Activated T-cell treated with anti-CD3 and anti-CD28 coated beads for 48 hours (primary cell): ENCODE data around the gene DESI2.

Experiments
- DNase-seq: peaks from one replicate; pipeline ENCODE4 v3.0.0-alpha.2; 2020; ENCODE audit warnings: low read depth

Gene DESI2

GRCh38 chr1:244755673-244756072 lies 102.7 kb downstream of the DESI2 start:
- DNase-seq, result no peak

DNA sequence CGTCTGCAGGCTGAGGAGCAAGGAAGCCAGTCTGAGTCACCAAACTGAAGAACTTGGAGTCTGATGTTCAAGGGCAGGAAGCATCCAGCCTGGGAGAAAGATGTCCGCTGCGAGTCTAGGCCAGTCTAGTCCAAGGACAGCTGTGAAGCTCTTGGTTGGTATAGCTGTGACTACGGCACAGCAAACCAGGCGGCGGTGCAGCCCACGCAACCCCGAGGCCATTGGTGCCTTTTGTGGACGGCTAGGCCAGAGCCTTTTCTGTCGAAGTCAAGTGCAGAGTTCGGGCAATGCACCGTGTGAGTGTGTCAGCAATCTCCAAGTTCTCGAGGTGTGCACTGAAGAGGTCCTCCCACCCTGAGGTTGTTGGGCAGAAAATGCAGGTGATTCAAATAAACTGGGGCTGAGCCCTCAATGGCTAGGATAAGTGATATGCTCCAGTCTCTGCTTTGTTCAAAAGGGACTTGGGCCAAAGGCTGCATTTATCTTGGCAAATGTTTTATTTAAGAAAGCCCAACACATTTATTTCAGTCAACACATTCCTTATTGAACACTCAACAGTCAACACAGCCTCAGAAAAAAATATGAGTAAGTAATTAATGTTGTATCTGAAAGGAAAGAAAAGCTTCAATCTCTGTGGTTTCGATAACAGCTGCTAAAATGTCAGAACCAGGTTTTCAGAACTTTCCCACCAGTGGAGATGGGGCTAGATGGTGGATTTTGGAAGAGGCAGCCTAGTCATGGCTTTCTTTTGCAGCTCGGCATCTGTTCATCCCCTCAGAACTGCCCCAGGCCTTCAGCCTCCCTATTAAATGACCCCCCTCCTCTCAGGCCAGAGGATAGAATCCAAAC lies 104.4 kb downstream of the DESI2 start:
- no peak for DNase-seq
